ENCODE data around the gene OTOP2.

GRCh38 chr17:74903671-74904070 is 20.4 kb upstream of the OTOP2 start:
- TF ChIP-seq FOXM1 (IDR thresholded peaks at IDR 0.05; ENCODE audit: borderline replicate concordance) (no peak), BHLHE40 (IDR thresholded peaks at IDR 0.05; ENCODE audit: borderline replicate concordance) (no peak), SP1 (IDR thresholded peaks at IDR 0.05) (no peak), ELF4 (IDR thresholded peaks at IDR 0.05) (no peak), LEF1 (IDR thresholded peaks at IDR 0.05; ENCODE audit: borderline replicate concordance) (no peak), HDGF (IDR thresholded peaks at IDR 0.05; ENCODE audit: borderline replicate concordance) (no peak), TARDBP (IDR thresholded peaks at IDR 0.05) (no peak), ZNF384 (IDR thresholded peaks at IDR 0.05) (no peak)
